ENCODE data around the gene DHRS1.

- TF ChIP-seq EP300 (IDR thresholded peaks at IDR 0.05) (no peak), POLR2A (IDR thresholded peaks at IDR 0.05) (no peak), CTCF (IDR thresholded peaks at IDR 0.05) (peak in 1 of 2 donors; percentile 30)
These were observed 20.0 kb downstream of the DHRS1 start for GRCh38 chr14:24279301-24280186.

Data from suprapubic skin (tissue), 3 donors.